PC-3 (cell line): ENCODE measurements around the gene FBXW4. TPM values are rescaled to one million over a fixed set of nuclear protein-coding genes. Genes with fewer than 3 reads are reported as not detected.

ENCODE experiments used
- ATAC-seq: fragments of 200-7000 bp; cut with Tn5 transposase; 2 replicates; pipeline ENCODE4 v1.9.1; 2020; ENCODE audit warnings: mild to moderate bottlenecking, moderate library complexity
- BruUV-seq: library from RNA; stranded (reverse); fragments of 400-500 nt; replicated peaks from 2 replicates; lab custom pipeline; 2021; lab: Mats Ljungman, UMichigan
- CTCF ChIA-PET: fragments of 300-600 bp; sonication (Branson Sonifier 250); formaldehyde crosslinking; loops from one replicate; lab custom pipeline; 2022; ENCODE audit warnings: antibody characterized with exemption; lab: Charles Lee
- POLR2A ChIA-PET: fragments of 300-600 bp; sonication (Branson Sonifier 250); formaldehyde crosslinking; loops from one replicate; lab custom pipeline; 2022; ENCODE audit warnings: antibody characterized with exemption; ENCODE audit not compliant: unreplicated experiment; lab: Charles Lee
- DNase-seq: peaks from one replicate; pipeline ENCODE4 v3.0.0-alpha.2; 2015
- H2AFZ ChIP-seq: fragments of 300-600 bp; sonication (generic); 2 replicates; pipeline ENCODE4 v1.6.0; 2016; ENCODE audit warnings: antibody characterized with exemption, low read length
- H3F3A ChIP-seq: fragments of 300-600 bp; sonication (generic); one replicate; pipeline ENCODE4 v1.6.0; 2017; ENCODE audit warnings: antibody characterized with exemption, low read length, control low read depth, mild to moderate bottlenecking; ENCODE audit not compliant: unreplicated experiment
- H3K27ac ChIP-seq: fragments of 300-600 bp; sonication (generic); 2 replicates; pipeline ENCODE4 v1.5.1; 2016; ENCODE audit warnings: mild to moderate bottlenecking, low read length
- H3K27me3 ChIP-seq: fragments of 300-600 bp; sonication (generic); 2 replicates; pipeline ENCODE4 v1.6.1; 2016; ENCODE audit warnings: low read length, mixed read lengths
- H3K36me3 ChIP-seq: fragments of 300-600 bp; sonication (generic); 2 replicates; pipeline ENCODE4 v1.6.1; 2016; ENCODE audit warnings: low read depth, mixed run types, low read length, mixed read lengths
- H3K4me1 ChIP-seq: fragments of 300-600 bp; sonication (generic); 2 replicates; pipeline ENCODE4 v1.5.1; 2016; ENCODE audit warnings: low read length; ENCODE audit not compliant: insufficient read depth
- H3K4me2 ChIP-seq: fragments of 300-600 bp; sonication (generic); 2 replicates; pipeline ENCODE4 v1.6.0; 2016; ENCODE audit warnings: low read length
- H3K4me3 ChIP-seq: fragments of 300-600 bp; sonication (generic); 2 replicates; pipeline ENCODE4 v1.5.1; 2016; ENCODE audit warnings: mild to moderate bottlenecking, low read length, mixed read lengths
- H3K79me2 ChIP-seq: fragments of 300-600 bp; sonication (generic); 2 replicates; pipeline ENCODE4 v1.6.1; 2017; ENCODE audit warnings: low read length, mixed read lengths
- H3K9ac ChIP-seq: fragments of 300-600 bp; sonication (generic); 2 replicates; pipeline ENCODE4 v1.6.0; 2016; ENCODE audit warnings: mild to moderate bottlenecking, low read length
- H3K9me2 ChIP-seq: fragments of 300-600 bp; sonication (generic); replicated peaks from 2 replicates; pipeline ENCODE4 v1.6.1; 2016; ENCODE audit warnings: mixed run types, low read length, mixed read lengths
- H3K9me3 ChIP-seq: fragments of 300-600 bp; sonication (generic); 2 replicates; pipeline ENCODE4 v1.6.1; 2016; ENCODE audit warnings: low read length, mixed read lengths
- H4K20me1 ChIP-seq: fragments of 300-600 bp; sonication (generic); 2 replicates; pipeline ENCODE4 v1.6.1; 2016; ENCODE audit warnings: low read length, mixed read lengths
- EZH2 ChIP-seq: fragments of 300-600 bp; sonication (generic); IDR thresholded peaks from one replicate; pipeline ENCODE4 v1.6.1; 2017; ENCODE audit warnings: antibody characterized with exemption, mild to moderate bottlenecking, low read length; ENCODE audit not compliant: unreplicated experiment
- EZH2phosphoT487 ChIP-seq: fragments of 300-600 bp; sonication (generic); IDR thresholded peaks from 2 replicates; pipeline ENCODE4 v1.6.1; 2018; ENCODE audit warnings: mild to moderate bottlenecking, antibody characterized with exemption, low read length, borderline replicate concordance
- intact Hi-C: fragments of 100-400 bp; cut with micrococcal nuclease; formaldehyde crosslinking; loops from 2 replicates; pipeline ENCODE4 v1.9.0; 2023
- total RNA-seq: library from RNA; depleted of rRNA; stranded (reverse); fragments of >200 nt; gene quantifications from 2 replicates; pipeline ENCODE4 v1.2.3, GENCODE V29; 2014
- TF ChIP-seq, protein P1 (sequence below): fragments of 300-600 bp; sonication (generic); conservative IDR thresholded peaks from 2 replicates; pipeline ENCODE4 v1.5.1; 2017; ENCODE audit warnings: antibody characterized with exemption, low read depth, mild to moderate bottlenecking, low read length

FBXW4 gene
- total RNA-seq, 1 experiment from 2014 or later: 18.8 TPM

DNA sequence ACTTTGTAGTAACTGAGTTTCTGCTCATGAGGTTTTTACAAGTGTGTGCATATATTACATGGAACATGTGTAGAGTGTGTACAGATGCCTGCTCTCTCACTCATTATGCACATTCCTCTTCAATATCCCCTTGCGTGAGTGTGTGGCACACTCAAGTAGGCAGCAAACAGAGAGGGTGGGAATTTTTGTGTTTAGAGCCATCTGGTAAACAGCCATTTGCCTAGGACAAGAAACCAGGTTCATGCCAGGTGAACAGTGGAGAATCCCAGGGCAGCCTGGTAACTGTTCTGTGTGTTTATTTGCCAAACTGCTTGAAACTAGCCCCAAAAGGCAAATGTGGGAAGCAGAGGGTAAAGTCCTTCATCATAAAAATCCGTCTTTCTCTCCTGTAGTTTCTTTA lies 19.9 kb downstream of the FBXW4 start:
- ChIA-PET CTCF (no interaction called here), POLR2A (no interaction called here)
- no peak overlapping the region for H3K4me3 ChIP-seq

GRCh38 chr10:101672536-101672935 lies 22.4 kb downstream of the FBXW4 start:
- Histone ChIP-seq H3K4me1 (no peaks in the 10 kb centered on the region), H3K79me2 (no peaks in the 10 kb centered on the region), H3K4me2 (no peak overlapping the region), H3K9ac (no peak overlapping the region), H3K27ac (no peak overlapping the region), H3K36me3 (no peaks in the 10 kb centered on the region), H3K4me3 (no peak overlapping the region), H2AFZ (no peak overlapping the region), H4K20me1 (no peaks in the 10 kb centered on the region), H3K9me2 (no peaks in the 10 kb centered on the region), H3K27me3 (no peaks in the 10 kb centered on the region), H3K9me3 (no peaks in the 10 kb centered on the region), H3F3A (no peaks in the 10 kb centered on the region)
- DNase-seq: no peak
- TF ChIP-seq EZH2: no peak
- TF ChIP-seq, protein P1, sequence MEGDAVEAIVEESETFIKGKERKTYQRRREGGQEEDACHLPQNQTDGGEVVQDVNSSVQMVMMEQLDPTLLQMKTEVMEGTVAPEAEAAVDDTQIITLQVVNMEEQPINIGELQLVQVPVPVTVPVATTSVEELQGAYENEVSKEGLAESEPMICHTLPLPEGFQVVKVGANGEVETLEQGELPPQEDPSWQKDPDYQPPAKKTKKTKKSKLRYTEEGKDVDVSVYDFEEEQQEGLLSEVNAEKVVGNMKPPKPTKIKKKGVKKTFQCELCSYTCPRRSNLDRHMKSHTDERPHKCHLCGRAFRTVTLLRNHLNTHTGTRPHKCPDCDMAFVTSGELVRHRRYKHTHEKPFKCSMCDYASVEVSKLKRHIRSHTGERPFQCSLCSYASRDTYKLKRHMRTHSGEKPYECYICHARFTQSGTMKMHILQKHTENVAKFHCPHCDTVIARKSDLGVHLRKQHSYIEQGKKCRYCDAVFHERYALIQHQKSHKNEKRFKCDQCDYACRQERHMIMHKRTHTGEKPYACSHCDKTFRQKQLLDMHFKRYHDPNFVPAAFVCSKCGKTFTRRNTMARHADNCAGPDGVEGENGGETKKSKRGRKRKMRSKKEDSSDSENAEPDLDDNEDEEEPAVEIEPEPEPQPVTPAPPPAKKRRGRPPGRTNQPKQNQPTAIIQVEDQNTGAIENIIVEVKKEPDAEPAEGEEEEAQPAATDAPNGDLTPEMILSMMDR: no peak
- TF ChIP-seq EZH2phosphoT487: no peak
- CTCF ChIA-PET: no interaction called here
- ATAC-seq: no peak
- no TSS peak for BruUV-seq
- POLR2A ChIA-PET: no interaction called here
- intact Hi-C loops: no loop called here

More for the DNA sequence above, 19.9 kb downstream of the FBXW4 start:
- H3K9me3 ChIP-seq: no peaks in the 10 kb centered on the region
- no peak overlapping the region for H2AFZ ChIP-seq
- H3K9ac ChIP-seq: no peak overlapping the region
- no peaks in the 10 kb centered on the region for H3K9me2 ChIP-seq
- DNase-seq: no peak
- TF ChIP-seq, protein P1: no peak
- TF ChIP-seq EZH2phosphoT487 (no peak), EZH2 (no peak)
- intact Hi-C loops: no loop called here
- H3K27me3 ChIP-seq: no peaks in the 10 kb centered on the region
- no peaks in the 10 kb centered on the region for H3K36me3 ChIP-seq
- H3K27ac ChIP-seq: no peak overlapping the region
- no peaks in the 10 kb centered on the region for H3F3A ChIP-seq
- H3K4me1 ChIP-seq: no peaks in the 10 kb centered on the region
- H3K4me2 ChIP-seq: no peak overlapping the region
- BruUV-seq: no TSS peak
- H3K79me2 ChIP-seq: no peaks in the 10 kb centered on the region
- no peak for ATAC-seq
- H4K20me1 ChIP-seq: no peaks in the 10 kb centered on the region

DNA sequence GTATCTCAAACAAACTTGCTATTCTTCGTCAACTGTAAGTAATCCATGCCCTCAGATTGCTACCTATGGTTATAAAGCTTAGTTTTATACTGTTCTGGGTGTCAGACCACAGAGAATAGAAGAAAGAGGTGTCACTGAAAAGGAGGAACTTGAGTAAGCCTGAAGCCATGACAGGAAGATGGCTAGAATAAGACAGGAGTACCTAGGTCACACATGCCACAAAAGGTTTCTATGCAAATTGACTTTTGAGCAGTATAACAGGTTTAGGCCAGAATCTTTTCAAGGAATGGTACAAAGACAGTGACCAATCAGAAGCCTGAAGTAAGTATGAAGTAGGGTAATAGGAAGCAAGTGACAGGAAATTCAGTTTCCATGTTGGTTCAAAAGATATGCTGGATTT lies 23.5 kb downstream of the FBXW4 start:
- H3K79me2 ChIP-seq: no peaks in the 10 kb centered on the region
- no peaks in the 10 kb centered on the region for H3K9me2 ChIP-seq
- no peak overlapping the region for H2AFZ ChIP-seq
- H3K9ac ChIP-seq: no peak overlapping the region
- H3K4me1 ChIP-seq: no peaks in the 10 kb centered on the region
- ATAC-seq (no peak), DNase-seq (no peak)
- no peaks in the 10 kb centered on the region for H3K9me3 ChIP-seq
- no peak overlapping the region for H3K4me2 ChIP-seq
- BruUV-seq: no TSS peak
- POLR2A ChIA-PET: no interaction called here
- no peaks in the 10 kb centered on the region for H3K36me3 ChIP-seq
- intact Hi-C loops: no loop called here
- no peaks in the 10 kb centered on the region for H3F3A ChIP-seq
- no peaks in the 10 kb centered on the region for H4K20me1 ChIP-seq
- H3K4me3 ChIP-seq: no peak overlapping the region
- TF ChIP-seq EZH2phosphoT487: no peak
- no peak for TF ChIP-seq EZH2
- TF ChIP-seq, protein P1: no peak
- CTCF ChIA-PET: no interaction called here
- H3K27me3 ChIP-seq: no peaks in the 10 kb centered on the region
- H3K27ac ChIP-seq: no peak overlapping the region
